GM12891 (cell line): ENCODE measurements around the gene MOB1A.

ENCODE experiments used
- DNase-seq: peaks from one replicate; pipeline ENCODE4 v3.0.0; 2011; ENCODE audit warnings: low spot score; ENCODE audit not compliant: insufficient read length
- FAIRE-seq: peaks from 2 replicates; lab custom pipeline; 2011; peaks lifted over from hg19 to GRCh38; lab: Jason Lieb, UNC
- PAX5 ChIP-seq: IDR thresholded peaks from 2 replicates; pipeline ENCODE4 v1.6.1; 2011; ENCODE audit warnings: low read length, moderate library complexity, mild to moderate bottlenecking; ENCODE audit not compliant: insufficient read depth, severe bottlenecking
- POLR2A ChIP-seq: IDR thresholded peaks from 2 replicates; pipeline ENCODE4 v1.6.1; 2011; ENCODE audit warnings: low read depth, low read length, control low read depth
- POLR2AphosphoS5 ChIP-seq: IDR thresholded peaks from 2 replicates; pipeline ENCODE4 v1.6.1; 2011; ENCODE audit warnings: low read depth, low read length, control low read depth
- POU2F2 ChIP-seq: IDR thresholded peaks from 2 replicates; pipeline ENCODE4 v1.6.1; 2011; ENCODE audit warnings: low read depth, mild to moderate bottlenecking, control low read depth, low read length, moderate library complexity
- SPI1 ChIP-seq: IDR thresholded peaks from 2 replicates; pipeline ENCODE4 v1.6.1; 2011; ENCODE audit warnings: low read depth, low read length, control low read depth
- TAF1 ChIP-seq: IDR thresholded peaks from 2 replicates; pipeline ENCODE4 v1.6.1; 2011; ENCODE audit warnings: low read depth, low read length, control low read depth

MOB1A gene

GRCh38 chr2:74162951-74163350, 15.7 kb downstream of the MOB1A start:
- FAIRE-seq (no peak), DNase-seq (no peak)
- TF ChIP-seq TAF1 (no peak), POU2F2 (no peak), POLR2A (no peak), SPI1 (no peak), PAX5 (no peak), POLR2AphosphoS5 (no peak)

GRCh38 chr2:74155830-74156229, 22.8 kb downstream of the MOB1A start:
- DNase-seq (no peak), FAIRE-seq (no peak)
- TF ChIP-seq POU2F2 (no peak), SPI1 (no peak), POLR2A (no peak), TAF1 (no peak), POLR2AphosphoS5 (no peak), PAX5 (no peak)

- FAIRE-seq (no peak), DNase-seq (no peak)
- TF ChIP-seq SPI1 (no peak), POU2F2 (no peak), TAF1 (no peak), POLR2A (peak; percentile 59; the same call in 1 of the 2 replicates), PAX5 (no peak), POLR2AphosphoS5 (peak; percentile 53; the same call in 1 of the 2 replicates)
These were observed 25.7 kb downstream of the MOB1A start for GRCh38 chr2:74152954-74153353.

- FAIRE-seq (no peak), DNase-seq (no peak)
- TF ChIP-seq SPI1 = no peak
- no peak for TF ChIP-seq POU2F2
- TF ChIP-seq PAX5 = no peak
- TF ChIP-seq POLR2A = no peak
- no peak for TF ChIP-seq POLR2AphosphoS5
- no peak for TF ChIP-seq TAF1
These were observed 28.9 kb downstream of the MOB1A start for GRCh38 chr2:74149570-74150319.

GRCh38 chr2:74149247-74149525, 29.5 kb downstream of the MOB1A start:
- TF ChIP-seq PAX5 = no peak
- TF ChIP-seq POLR2A = no peak
- TF ChIP-seq POU2F2 = no peak
- TF ChIP-seq POLR2AphosphoS5 = no peak
- no peak for TF ChIP-seq TAF1
- TF ChIP-seq SPI1 = no peak
- no peak for FAIRE-seq
- DNase-seq = no peak

GRCh38 chr2:74148457-74149246, 30.0 kb downstream of the MOB1A start:
- peak; percentile 43 for FAIRE-seq
- DNase-seq = no peak
- no peak for TF ChIP-seq PAX5
- no peak for TF ChIP-seq POLR2A
- no peak for TF ChIP-seq POU2F2

GRCh38 chr2:74147727-74148456, 30.8 kb downstream of the MOB1A start, which contains the start of gene BOLA3:
Gene BOLA3 (minus strand): TSS chr2:74147912. CDS start chr2:74147874, 38 bp downstream.
- DNase-seq (peak; percentile 93), FAIRE-seq (peak; percentile 70)
- TF ChIP-seq PAX5 (peak; percentile 15), POLR2AphosphoS5 (0 out of 2 replicates have a peak, but pooled peaks have one; percentile 29), SPI1 (no peak), TAF1 (peak; percentile 54; the same call in 1 of the 2 replicates), POU2F2 (0 out of 2 replicates have a peak, but pooled peaks have one; percentile 7), POLR2A (peak; percentile 67; the same call in 1 of the 2 replicates)

- TF ChIP-seq PAX5 = no peak
- no peak for TF ChIP-seq POLR2A
- TF ChIP-seq SPI1 = no peak
- no peak for TF ChIP-seq POU2F2
- no peak for FAIRE-seq
- DNase-seq = peak; percentile 32
These were observed 31.6 kb downstream of the MOB1A start for GRCh38 chr2:74146929-74147726.
